HepG2 (cell line): Measurements from ENCODE around the gene ATP6V0D1. TPM values are rescaled to one million over a fixed set of nuclear protein-coding genes. Genes with fewer than 3 reads are reported as not detected.

Experiments
- AFF4 ChIP-seq: sonication (generic); formaldehyde crosslinking; IDR thresholded peaks from 2 replicates; pipeline ENCODE4 v1.4.0; 2020; ENCODE audit warnings: missing genetic modification reagents
- AKAP8 ChIP-seq: sonication (generic); formaldehyde crosslinking; IDR thresholded peaks from 2 replicates; pipeline ENCODE4 v1.5.1; 2020; ENCODE audit warnings: mild to moderate bottlenecking, missing genetic modification reagents
- CREM ChIP-seq, 2 experiments: sonication (generic) in 1 of 2; formaldehyde crosslinking in 1 of 2; IDR thresholded peaks; 2 replicates each; pipeline versions ENCODE4 v1.4.0 to v1.6.1; 2016 to 2020; ENCODE audit warnings: antibody characterized with exemption in 1 of 2, mild to moderate bottlenecking in 1 of 2, missing genetic modification reagents in 1 of 2
- KDM3A ChIP-seq: IDR thresholded peaks from 2 replicates; pipeline ENCODE4 v1.6.1; 2018; ENCODE audit warnings: low read depth, missing compliant biosample characterization
- MAZ ChIP-seq, 2 experiments: sonication (generic) in 1 of 2; formaldehyde crosslinking in 1 of 2; IDR thresholded peaks; 2 replicates each; pipeline versions ENCODE4 v1.5.0 to v1.6.1; 2012 to 2020; ENCODE audit warnings: low read depth in 2 of 2, mild to moderate bottlenecking in 2 of 2, borderline replicate concordance in 1 of 2, improper control_type of control experiment in 1 of 2, low read length in 1 of 2, missing genetic modification reagents in 1 of 2, moderate library complexity in 1 of 2
- PITX1 ChIP-seq: sonication (generic); formaldehyde crosslinking; IDR thresholded peaks from 2 replicates; pipeline ENCODE4 v1.5.1; 2020; ENCODE audit warnings: mild to moderate bottlenecking, missing genetic modification reagents
- PPARG ChIP-seq: conservative IDR thresholded peaks from 2 replicates; pipeline ENCODE4 v1.6.1; 2016; ENCODE audit warnings: missing biosample characterization, missing genetic modification reagents
- SOX5 ChIP-seq: IDR thresholded peaks from 2 replicates; pipeline ENCODE4 v1.6.1; 2016; ENCODE audit warnings: borderline replicate concordance
- SP140L ChIP-seq: sonication (generic); formaldehyde crosslinking; IDR thresholded peaks from 2 replicates; pipeline ENCODE4 v1.4.0; 2020; ENCODE audit warnings: missing genetic modification reagents, borderline replicate concordance
- ZMYM3 ChIP-seq: sonication (generic); formaldehyde crosslinking; IDR thresholded peaks from 2 replicates; pipeline ENCODE4 v1.5.1; 2020; ENCODE audit warnings: mild to moderate bottlenecking, missing genetic modification reagents
- ZNF17 ChIP-seq: sonication (generic); formaldehyde crosslinking; IDR thresholded peaks from 2 replicates; pipeline ENCODE4 v1.5.0; 2020; ENCODE audit warnings: mild to moderate bottlenecking, missing genetic modification reagents
- ZNF18 ChIP-seq: sonication (generic); formaldehyde crosslinking; IDR thresholded peaks from 2 replicates; pipeline ENCODE4 v1.8.0; 2022; ENCODE audit warnings: mild to moderate bottlenecking, missing genetic modification reagents; ENCODE audit not compliant: insufficient replicate concordance
- ZNF407 ChIP-seq: sonication (generic); formaldehyde crosslinking; IDR thresholded peaks from one replicate; pipeline ENCODE4 v1.5.1; 2020; ENCODE audit warnings: mild to moderate bottlenecking, missing genetic modification reagents; ENCODE audit errors: not compliant biosample characterization
- ZNF562 ChIP-seq: sonication (generic); formaldehyde crosslinking; IDR thresholded peaks from 2 replicates; pipeline ENCODE4 v1.8.0; 2022; ENCODE audit warnings: missing genetic modification reagents, borderline replicate concordance
- ZNF674 ChIP-seq: sonication (generic); formaldehyde crosslinking; IDR thresholded peaks from 2 replicates; pipeline ENCODE4 v1.5.0; 2020; ENCODE audit warnings: low read depth, mild to moderate bottlenecking, missing genetic modification reagents
- polyA plus RNA-seq, 8 experiments: library from polyadenylated mRNA; depleted of rRNA in 3 of 8; stranded (reverse) in 7 of 8; unstranded in 1 of 8; fragments of >200 nt; fragmentation: Illumina TruSeq in 4 of 8; extraction: Trizol in 4 of 8; gene quantifications; 2 replicates each; pipeline versions ENCODE4 v1.2.1 to v1.2.3, GENCODE V29; 2011 to 2016; ENCODE audit warnings: low read depth in 4 of 8, missing spikeins in 1 of 8, mixed read lengths in 1 of 8; ENCODE audit not compliant: insufficient read depth in 1 of 8
- total RNA-seq, 5 experiments: library from RNA; depleted of rRNA; stranded (reverse); fragments of >200 nt; fragmentation: Illumina TruSeq; extraction: Trizol; gene quantifications; 2 replicates each; pipeline ENCODE4 v1.2.3, GENCODE V29; 2016; ENCODE audit warnings: low read depth in 1 of 5

Gene ATP6V0D1
- total and polyA plus RNA-seq, 2 of the 13 experiments (the other 11 are each of a cell fraction or from before 2014, with no cell fraction given): 51.1 to 61.3 TPM

GRCh38 chr16:67481561-67482232 lies 740 bp upstream of the ATP6V0D1 start (continued):
- TF ChIP-seq SOX5 (CRISPR knock-in tag) (0 out of 2 replicates have a peak, but pooled peaks have one; percentile 12), KDM3A (CRISPR knock-in tag) (no peak), ZMYM3 (CRISPR knock-in tag) (0 out of 2 replicates have a peak, but pooled peaks have one; percentile 9), ZNF674 (CRISPR knock-in tag) (0 out of 2 replicates have a peak, but pooled peaks have one; percentile 8), MAZ (IDR thresholded peaks at IDR 0.05; ENCODE audit: borderline replicate concordance, low read depth, low read length) (no peak), MAZ (CRISPR knock-in tag; IDR thresholded peaks at IDR 0.05; ENCODE audit: low read depth) (no peak), SP140L (CRISPR knock-in tag) (no peak), ZNF562 (CRISPR knock-in tag) (no peak), PITX1 (CRISPR knock-in tag) (no peak), ZNF17 (no peak), CREM (IDR thresholded peaks at IDR 0.05) (no peak), CREM (CRISPR knock-in tag; IDR thresholded peaks at IDR 0.05) (no peak), PPARG (CRISPR knock-in tag) (peak; percentile 85), AFF4 (CRISPR knock-in tag) (no peak), AKAP8 (CRISPR knock-in tag) (no peak), ZNF407 (CRISPR knock-in tag) (no peak), ZNF18 (no peak)
